Measurements from ENCODE around the gene VMAC. TPM values are rescaled to one million over a fixed set of nuclear protein-coding genes. Genes with fewer than 3 reads are reported as not detected.
"Not testable (repeated sequence)": the region's sequence is repeated elsewhere in the genome, so short reads cannot be mapped to it uniquely, and the experiment has no call there.

Gene VMAC
- total RNA-seq, 1 donor from 2014 or later = 12.3 TPM

DNA sequence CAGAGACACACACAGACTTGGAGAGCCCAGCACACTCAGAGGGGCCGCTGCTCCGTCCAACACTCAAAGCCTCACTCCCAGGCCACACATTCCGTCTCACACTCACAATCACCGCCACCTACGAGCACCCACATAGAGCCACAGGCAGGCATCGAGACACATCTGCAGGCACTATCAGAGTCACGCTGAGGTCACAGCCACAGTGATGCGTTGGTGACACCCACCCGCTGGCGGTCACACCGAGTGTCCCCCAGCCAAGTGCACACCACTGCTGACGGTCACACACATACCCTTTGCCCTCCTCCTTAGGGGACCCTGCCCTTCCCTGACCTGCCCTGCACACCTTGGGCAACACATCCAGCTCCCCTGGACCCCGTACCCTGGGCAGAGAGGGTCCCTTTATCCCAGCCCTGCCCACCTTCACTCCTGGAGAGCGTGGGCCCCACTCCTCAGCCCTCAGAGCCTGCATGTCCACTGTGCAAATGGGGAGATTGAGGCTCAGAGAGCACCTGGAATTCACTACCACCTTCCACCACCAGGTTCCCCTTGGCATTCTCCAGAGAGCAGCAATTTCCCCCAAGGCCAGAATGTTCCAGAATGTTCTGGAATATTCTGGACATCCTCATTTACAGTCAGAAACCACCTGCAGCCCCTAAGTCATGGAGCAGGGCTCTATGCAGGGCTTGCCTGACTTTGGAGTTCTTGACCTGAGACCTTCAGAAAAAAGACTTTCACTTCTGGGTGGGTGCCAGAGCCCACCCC, 39.8 kb upstream of the VMAC start:
- H3K27me3 Mint-ChIP-seq (ENCODE audit: low read depth) = no peaks in the 10 kb centered on the region
- DNase-seq (ENCODE audit: low spot score in 2 of 2, unreplicated experiment in 2 of 2) = no peak
- no peak overlapping the region for H3K4me3 Mint-ChIP-seq
- no peaks in the 10 kb centered on the region for H3K36me3 Mint-ChIP-seq
- TF ChIP-seq, protein P1, sequence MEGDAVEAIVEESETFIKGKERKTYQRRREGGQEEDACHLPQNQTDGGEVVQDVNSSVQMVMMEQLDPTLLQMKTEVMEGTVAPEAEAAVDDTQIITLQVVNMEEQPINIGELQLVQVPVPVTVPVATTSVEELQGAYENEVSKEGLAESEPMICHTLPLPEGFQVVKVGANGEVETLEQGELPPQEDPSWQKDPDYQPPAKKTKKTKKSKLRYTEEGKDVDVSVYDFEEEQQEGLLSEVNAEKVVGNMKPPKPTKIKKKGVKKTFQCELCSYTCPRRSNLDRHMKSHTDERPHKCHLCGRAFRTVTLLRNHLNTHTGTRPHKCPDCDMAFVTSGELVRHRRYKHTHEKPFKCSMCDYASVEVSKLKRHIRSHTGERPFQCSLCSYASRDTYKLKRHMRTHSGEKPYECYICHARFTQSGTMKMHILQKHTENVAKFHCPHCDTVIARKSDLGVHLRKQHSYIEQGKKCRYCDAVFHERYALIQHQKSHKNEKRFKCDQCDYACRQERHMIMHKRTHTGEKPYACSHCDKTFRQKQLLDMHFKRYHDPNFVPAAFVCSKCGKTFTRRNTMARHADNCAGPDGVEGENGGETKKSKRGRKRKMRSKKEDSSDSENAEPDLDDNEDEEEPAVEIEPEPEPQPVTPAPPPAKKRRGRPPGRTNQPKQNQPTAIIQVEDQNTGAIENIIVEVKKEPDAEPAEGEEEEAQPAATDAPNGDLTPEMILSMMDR (IDR thresholded peaks at IDR 0.05; ENCODE audit: unreplicated experiment) = peak; percentile 60
- H3K4me1 Mint-ChIP-seq = peaks cover 1% of the 10 kb centered on the region
- H3K9me3 Mint-ChIP-seq = no peaks in the 10 kb centered on the region
- no peak overlapping the region for H3K27ac Mint-ChIP-seq

DNA sequence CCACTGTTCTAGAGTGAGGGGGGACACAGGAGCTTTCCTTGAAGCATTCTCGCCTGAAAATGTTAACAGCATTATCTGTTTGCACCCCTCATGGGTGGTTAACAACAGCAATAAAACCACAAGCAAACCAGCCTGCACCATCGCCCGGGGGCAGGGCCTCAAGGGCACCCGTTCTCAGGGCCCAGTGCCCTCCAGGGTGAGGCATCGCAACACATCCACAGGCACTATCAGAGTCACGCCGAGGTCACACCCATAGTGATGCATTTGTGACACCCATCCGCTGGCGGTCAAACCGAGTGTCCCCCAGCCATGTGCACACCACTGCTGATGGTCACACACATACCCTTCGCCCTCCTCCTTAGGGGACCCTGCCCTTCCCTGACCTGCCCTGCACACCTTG, 38.9 kb upstream of the VMAC start:
- TF ChIP-seq, protein P1 (IDR thresholded peaks at IDR 0.05; ENCODE audit: unreplicated experiment) = no peak
- no peak for DNase-seq (ENCODE audit: low spot score in 2 of 2, unreplicated experiment in 2 of 2)
- Mint-ChIP-seq H3K36me3 (no peaks in the 10 kb centered on the region), H3K9me3 (no peaks in the 10 kb centered on the region), H3K4me3 (no peak overlapping the region), H3K4me1 (peaks cover 1% of the 10 kb centered on the region), H3K27me3 (ENCODE audit: low read depth) (no peaks in the 10 kb centered on the region), H3K27ac (no peak overlapping the region)

DNA sequence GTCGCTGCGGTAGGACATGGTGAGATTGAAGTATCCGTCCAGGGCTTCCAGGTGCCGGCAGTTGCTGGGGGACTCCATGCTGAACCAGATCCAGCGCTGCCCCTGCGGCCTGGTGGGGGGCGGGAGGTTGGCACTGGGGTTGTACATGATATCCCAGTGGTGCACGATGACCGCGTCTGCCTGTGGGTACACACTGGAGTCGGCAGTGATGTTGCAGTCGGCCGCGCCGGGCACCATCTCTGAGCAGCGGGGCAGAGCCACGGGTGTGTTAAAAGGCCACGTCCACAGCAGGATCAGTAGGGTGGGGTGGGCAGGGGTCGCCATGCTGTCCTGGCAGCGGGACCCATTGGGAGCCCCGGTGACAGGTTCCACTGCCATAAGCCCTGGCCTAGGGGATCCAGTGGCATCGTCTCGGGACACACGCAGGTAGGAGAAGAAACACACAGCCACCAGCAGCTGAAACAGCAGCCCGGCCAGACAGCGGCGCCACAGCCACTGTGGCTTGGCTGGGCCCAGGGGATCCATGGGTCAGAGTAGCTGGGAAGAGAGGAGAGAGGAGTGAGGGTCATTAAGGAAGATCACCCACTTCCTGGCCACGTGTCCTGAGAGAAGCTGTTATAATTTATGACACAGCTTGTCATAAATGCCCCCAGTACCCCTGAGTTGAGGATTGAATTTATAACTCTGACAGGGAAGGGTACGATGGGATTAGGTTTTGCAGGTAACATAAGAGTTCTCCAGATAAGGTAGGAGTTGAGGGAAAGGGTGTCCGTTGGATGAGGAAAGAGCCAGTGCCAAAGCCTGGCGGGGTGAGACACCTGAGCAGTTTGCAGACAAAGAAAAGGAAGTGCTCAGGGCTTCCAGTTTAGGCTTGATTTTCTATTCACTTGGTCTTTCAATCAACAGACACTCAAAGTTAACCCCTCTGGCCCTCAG, 37.2 kb upstream of the VMAC start:
- Mint-ChIP-seq H3K4me1 (peaks cover 1% of the 10 kb centered on the region), H3K27ac (no peak overlapping the region), H3K4me3 (no peak overlapping the region), H3K9me3 (no peaks in the 10 kb centered on the region), H3K36me3 (no peaks in the 10 kb centered on the region), H3K27me3 (ENCODE audit: low read depth) (no peaks in the 10 kb centered on the region)
- TF ChIP-seq, protein P1 (IDR thresholded peaks at IDR 0.05; ENCODE audit: unreplicated experiment) = no peak
- DNase-seq (ENCODE audit: low spot score in 2 of 2, unreplicated experiment in 2 of 2) = no peak

DNA sequence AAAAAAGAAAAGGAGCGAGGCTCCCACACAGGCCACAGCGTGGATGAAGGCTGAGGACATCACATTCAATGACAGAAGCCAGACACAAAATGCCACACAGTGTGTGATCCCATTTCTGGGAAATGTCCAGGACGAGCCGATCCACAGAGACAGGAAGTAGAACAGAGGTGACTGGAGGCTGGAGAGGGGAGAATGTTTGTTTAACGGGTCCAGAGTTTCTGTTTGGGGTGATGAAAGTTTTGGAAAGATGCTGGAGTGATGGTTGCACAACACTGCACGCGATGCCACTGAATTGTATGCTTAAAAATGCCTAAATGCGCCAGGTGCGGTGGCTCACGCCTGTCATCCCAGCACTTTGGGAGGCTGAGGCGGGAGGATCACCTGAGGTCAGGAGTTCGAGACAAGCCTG, 33.7 kb upstream of the VMAC start:
- Mint-ChIP-seq H3K27me3 (ENCODE audit: low read depth) (no peaks in the 10 kb centered on the region), H3K4me3 (no peak overlapping the region), H3K9me3 (no peaks in the 10 kb centered on the region), H3K36me3 (no peaks in the 10 kb centered on the region), H3K4me1 (peaks cover 2% of the 10 kb centered on the region), H3K27ac (no peak overlapping the region)
- no peak for DNase-seq (ENCODE audit: low spot score in 2 of 2, unreplicated experiment in 2 of 2)
- TF ChIP-seq, protein P1 (IDR thresholded peaks at IDR 0.05; ENCODE audit: unreplicated experiment) = no peak

DNA sequence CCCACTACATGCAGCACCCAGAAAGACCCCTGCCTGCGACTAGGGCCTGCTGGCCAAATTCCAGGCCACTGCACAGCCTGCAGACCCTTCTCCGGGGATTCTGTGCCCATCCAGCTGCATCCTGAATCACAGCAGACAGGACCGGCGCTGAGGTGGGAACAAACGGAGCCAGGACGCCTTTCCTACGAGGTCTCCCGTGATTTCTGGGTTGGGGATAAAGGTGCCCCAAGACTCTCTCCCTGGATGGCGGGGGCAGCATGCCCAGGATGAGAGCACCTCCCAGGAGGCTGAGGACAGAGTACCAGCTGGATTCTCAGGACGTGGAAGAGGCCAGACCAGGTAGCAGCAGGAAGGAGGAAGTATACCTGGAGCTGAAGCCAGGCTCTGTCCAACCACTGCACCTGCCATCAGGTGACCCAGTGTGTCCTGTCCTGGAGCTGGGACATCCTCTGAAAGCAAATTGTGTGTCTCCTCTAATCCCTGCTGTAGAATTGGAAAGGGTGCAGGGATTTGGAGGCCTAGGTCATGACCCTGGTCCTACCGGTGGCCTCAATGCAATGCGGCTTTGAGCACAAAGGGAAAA, 31.0 kb upstream of the VMAC start:
- no peak overlapping the region for H3K4me3 Mint-ChIP-seq

GRCh38 chr19:5874496-5874895, 30.2 kb upstream of the VMAC start:
- not testable (repeated sequence) for DNase-seq (ENCODE audit: low spot score in 2 of 2, unreplicated experiment in 2 of 2); H3K36me3 Mint-ChIP-seq; H3K27ac Mint-ChIP-seq; H3K27me3 Mint-ChIP-seq (ENCODE audit: low read depth); H3K4me3 Mint-ChIP-seq; H3K4me1 Mint-ChIP-seq; H3K9me3 Mint-ChIP-seq

More for the DNA sequence above, 31.0 kb upstream of the VMAC start:
- H3K4me1 Mint-ChIP-seq = peaks cover 8% of the 10 kb centered on the region
- TF ChIP-seq, protein P1 (IDR thresholded peaks at IDR 0.05; ENCODE audit: unreplicated experiment) = no peak
- no peaks in the 10 kb centered on the region for H3K9me3 Mint-ChIP-seq
- no peaks in the 10 kb centered on the region for H3K27me3 Mint-ChIP-seq (ENCODE audit: low read depth)
- no peak for DNase-seq (ENCODE audit: low spot score in 2 of 2, unreplicated experiment in 2 of 2)
- no peaks in the 10 kb centered on the region for H3K36me3 Mint-ChIP-seq
- H3K27ac Mint-ChIP-seq = no peak overlapping the region
